ENCODE measurements around the gene ANXA2.
"Not testable (repeated sequence)": the region's sequence is repeated elsewhere in the genome, so short reads cannot be mapped to it uniquely, and the experiment has no call there.

Gene ANXA2

DNA sequence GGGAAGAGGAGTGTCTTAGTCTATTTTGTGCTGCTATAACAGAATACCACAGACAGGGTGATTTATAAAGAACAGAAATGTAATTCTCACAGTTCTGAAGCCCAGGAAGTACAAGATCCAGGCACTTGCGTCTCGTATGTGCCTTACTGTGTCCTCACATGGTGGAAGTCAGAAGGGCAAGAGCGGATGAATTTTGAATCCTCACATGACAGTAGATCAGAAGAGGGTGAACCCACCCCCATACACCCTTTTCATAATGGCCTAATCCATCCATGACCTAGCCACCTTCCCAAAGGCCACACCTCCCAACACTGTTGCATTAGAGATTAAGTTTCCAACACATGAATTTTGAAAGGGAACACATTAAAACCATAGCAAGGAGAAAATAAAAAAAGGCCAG, 18.7 kb upstream of the ANXA2 start:
- TF ChIP-seq, protein P1, sequence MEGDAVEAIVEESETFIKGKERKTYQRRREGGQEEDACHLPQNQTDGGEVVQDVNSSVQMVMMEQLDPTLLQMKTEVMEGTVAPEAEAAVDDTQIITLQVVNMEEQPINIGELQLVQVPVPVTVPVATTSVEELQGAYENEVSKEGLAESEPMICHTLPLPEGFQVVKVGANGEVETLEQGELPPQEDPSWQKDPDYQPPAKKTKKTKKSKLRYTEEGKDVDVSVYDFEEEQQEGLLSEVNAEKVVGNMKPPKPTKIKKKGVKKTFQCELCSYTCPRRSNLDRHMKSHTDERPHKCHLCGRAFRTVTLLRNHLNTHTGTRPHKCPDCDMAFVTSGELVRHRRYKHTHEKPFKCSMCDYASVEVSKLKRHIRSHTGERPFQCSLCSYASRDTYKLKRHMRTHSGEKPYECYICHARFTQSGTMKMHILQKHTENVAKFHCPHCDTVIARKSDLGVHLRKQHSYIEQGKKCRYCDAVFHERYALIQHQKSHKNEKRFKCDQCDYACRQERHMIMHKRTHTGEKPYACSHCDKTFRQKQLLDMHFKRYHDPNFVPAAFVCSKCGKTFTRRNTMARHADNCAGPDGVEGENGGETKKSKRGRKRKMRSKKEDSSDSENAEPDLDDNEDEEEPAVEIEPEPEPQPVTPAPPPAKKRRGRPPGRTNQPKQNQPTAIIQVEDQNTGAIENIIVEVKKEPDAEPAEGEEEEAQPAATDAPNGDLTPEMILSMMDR (IDR thresholded peaks at IDR 0.05) = no peak
- H3K27me3 ChIP-seq = no peaks in the 10 kb centered on the region
- intact Hi-C loops (cut with DNase I; ENCODE audit: low total_unique reads) = no loop called here
- H3K9me3 ChIP-seq = no peaks in the 10 kb centered on the region
- peaks cover 0 to 33% (median 17%) of the 10 kb centered on the region in 4 donors for H3K4me1 ChIP-seq
- H3K4me3 ChIP-seq = no peak overlapping the region
- no peak for DNase-seq
- no peak overlapping the region for H3K27ac ChIP-seq
- H3K36me3 ChIP-seq = no peaks in the 10 kb centered on the region

DNA sequence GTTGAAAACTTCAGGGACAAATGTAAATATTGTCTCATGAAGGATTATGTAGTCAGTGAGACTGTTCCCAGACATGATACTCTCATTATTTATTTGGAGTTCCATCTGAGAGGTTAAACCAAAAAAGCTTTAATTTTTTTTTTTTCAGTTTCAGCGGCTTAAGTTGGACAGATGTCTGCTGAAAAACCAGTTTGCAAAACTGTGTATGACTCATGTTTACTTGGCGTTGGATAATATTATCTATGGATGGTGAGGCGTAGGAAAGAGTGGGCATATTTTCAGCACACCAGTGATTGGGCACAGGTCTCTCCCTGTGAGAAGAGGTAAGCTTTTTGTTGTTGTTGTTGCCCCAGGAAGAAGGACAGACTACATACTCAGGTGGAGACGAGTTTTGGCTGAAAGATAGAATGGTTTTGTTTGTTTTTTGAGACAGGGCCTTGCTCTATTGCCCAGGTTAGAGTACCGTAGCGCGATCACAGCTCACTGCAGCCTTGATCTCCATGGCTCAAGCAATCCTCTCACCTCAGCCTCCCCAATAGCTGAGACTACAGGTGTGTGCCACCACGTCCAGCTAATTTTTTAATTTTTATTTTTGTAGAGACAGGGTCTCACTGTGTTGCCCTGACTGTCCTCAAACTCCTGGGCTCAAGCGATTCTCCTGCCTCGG, 16.4 kb upstream of the ANXA2 start:
- Histone ChIP-seq H3K9me3 (no peaks in the 10 kb centered on the region), H3K4me1 (peaks cover 0 to 22% (median 16%) of the 10 kb centered on the region in 4 donors), H3K27me3 (no peaks in the 10 kb centered on the region), H3K36me3 (no peaks in the 10 kb centered on the region), H3K4me3 (no peak overlapping the region), H3K27ac (peak overlapping the region; percentile 64 to 65)
- intact Hi-C loops (cut with DNase I; ENCODE audit: low total_unique reads) = no loop called here
- no peak for DNase-seq
- TF ChIP-seq, protein P1 (IDR thresholded peaks at IDR 0.05) = no peak

DNA sequence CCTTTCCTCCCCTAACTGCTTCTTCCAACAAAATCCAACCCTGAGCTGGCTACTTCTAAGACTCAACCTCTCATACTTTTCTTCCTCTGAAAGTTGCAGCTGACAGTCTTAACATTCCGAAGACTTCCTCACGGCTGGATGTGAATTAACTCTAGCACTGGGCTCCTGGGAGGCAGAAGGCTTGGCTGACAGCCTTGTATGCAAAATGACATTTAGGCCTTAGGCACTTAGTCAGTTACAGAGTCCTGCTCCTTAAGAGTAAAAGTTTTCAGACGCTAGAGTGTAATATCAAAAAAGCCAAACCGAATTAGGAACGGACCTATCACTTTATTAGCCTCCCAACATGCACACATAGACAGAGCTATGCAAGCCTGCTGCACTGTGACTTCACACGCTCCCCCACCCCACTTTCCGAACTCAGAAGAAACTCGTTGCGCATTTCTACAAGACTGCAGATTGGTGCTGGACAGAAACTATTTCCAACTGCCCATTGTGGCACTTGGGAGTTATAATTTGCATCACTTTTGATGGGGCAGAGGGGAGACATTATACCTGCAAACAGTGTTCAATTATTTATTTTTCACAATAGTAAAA, 15.5 kb upstream of the ANXA2 start:
- Histone ChIP-seq H3K36me3 (no peaks in the 10 kb centered on the region), H3K9me3 (no peaks in the 10 kb centered on the region), H3K27ac (peak overlapping the region; percentile 64 to 65), H3K4me3 (no peak overlapping the region), H3K4me1 (peaks cover 0 to 22% (median 16%) of the 10 kb centered on the region in 4 donors), H3K27me3 (no peaks in the 10 kb centered on the region)
- no peak for DNase-seq
- intact Hi-C loops (cut with DNase I; ENCODE audit: low total_unique reads) = no loop called here
- TF ChIP-seq, protein P1 (IDR thresholded peaks at IDR 0.05) = no peak

DNA sequence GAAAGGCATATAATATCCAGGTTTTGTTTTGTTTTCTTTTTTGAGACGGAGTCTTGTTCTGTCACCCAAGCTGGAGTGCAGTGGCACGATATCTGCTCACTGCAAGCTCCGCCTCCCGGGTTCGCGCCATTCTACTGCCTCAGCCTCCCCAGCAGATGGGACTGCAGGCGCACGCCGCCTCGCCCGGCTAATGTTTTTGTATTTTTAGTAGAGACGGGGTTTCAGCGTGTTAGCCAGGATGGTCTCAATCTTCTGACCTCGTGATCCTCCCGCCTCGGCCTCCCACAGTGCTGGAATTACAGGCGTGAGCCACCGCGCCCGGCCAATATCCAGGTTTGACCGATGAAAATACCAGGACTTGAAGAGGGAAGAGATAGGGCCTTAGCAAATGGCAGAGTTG, 15.0 kb upstream of the ANXA2 start:
- H3K36me3 ChIP-seq; DNase-seq; H3K9me3 ChIP-seq; intact Hi-C loops (cut with DNase I; ENCODE audit: low total_unique reads); H3K27me3 ChIP-seq; H3K4me3 ChIP-seq: not testable (repeated sequence)
- Histone ChIP-seq H3K4me1 (peaks cover 0 to 25% (median 16%) of the 10 kb centered on the region in 4 donors), H3K27ac (peak overlapping the region; percentile 64 to 65)

- H3K9me3 ChIP-seq = no peaks in the 10 kb centered on the region
- H3K4me3 ChIP-seq = no peak overlapping the region
- no peak overlapping the region for H3K27ac ChIP-seq
- H3K36me3 ChIP-seq = no peaks in the 10 kb centered on the region
- DNase-seq = no peak
- peaks cover 0 to 33% (median 16%) of the 10 kb centered on the region in 4 donors for H3K4me1 ChIP-seq
- TF ChIP-seq, protein P1 (IDR thresholded peaks at IDR 0.05) = no peak
- no peaks in the 10 kb centered on the region for H3K27me3 ChIP-seq
- intact Hi-C loops (cut with DNase I; ENCODE audit: low total_unique reads) = no loop called here
These were observed 14.1 kb upstream of the ANXA2 start for GRCh38 chr15:60411774-60412425.

GRCh38 chr15:60410350-60410749, 12.6 kb upstream of the ANXA2 start:
- H3K9me3 ChIP-seq; DNase-seq; H3K27ac ChIP-seq; H3K4me3 ChIP-seq; intact Hi-C loops (cut with DNase I; ENCODE audit: low total_unique reads); H3K36me3 ChIP-seq; H3K27me3 ChIP-seq: not testable (repeated sequence)
- H3K4me1 ChIP-seq = peaks cover 0 to 33% (median 16%) of the 10 kb centered on the region in 4 donors
